BLaER1 treated with 17β-estradiol and CSF1 and Interleukin-3, amounts not matched to agents 10 nM and 100 nM (cell line): ENCODE results near the gene BLVRA.
"Not testable (repeated sequence)": the region's sequence is repeated elsewhere in the genome, so short reads cannot be mapped to it uniquely, and the experiment has no call there.

ENCODE experiments used
- H3K27ac ChIP-seq, 11 experiments: shearing (Covaris generic); formaldehyde crosslinking; 2 replicates each; pipeline ENCODE4 v1.8.1; 2022
- H3K27me3 ChIP-seq, 11 experiments: shearing (Covaris generic); formaldehyde crosslinking; 2 replicates each; pipeline ENCODE4 v1.8.1; 2022
- H3K36me3 ChIP-seq, 11 experiments: shearing (Covaris generic); formaldehyde crosslinking; 2 replicates each; pipeline ENCODE4 v1.8.1; 2022
- H3K4me1 ChIP-seq, 10 experiments: shearing (Covaris generic); formaldehyde crosslinking; 2 replicates each; pipeline ENCODE4 v1.8.1; 2022
- H3K4me2 ChIP-seq, 11 experiments: shearing (Covaris generic); formaldehyde crosslinking; 2 replicates each; pipeline ENCODE4 v1.8.1; 2022
- H3K4me3 ChIP-seq, 10 experiments: shearing (Covaris generic); formaldehyde crosslinking; 2 replicates each; pipeline ENCODE4 v1.8.1; 2022
- H3K9ac ChIP-seq, 11 experiments: shearing (Covaris generic); formaldehyde crosslinking; 2 replicates each; pipeline ENCODE4 v1.8.1; 2022
- H3K9me3 ChIP-seq, 11 experiments: shearing (Covaris generic); formaldehyde crosslinking; replicated peaks in 1 of 11; 2 replicates each; pipeline ENCODE4 v1.8.1; 2022
- H4K20me1 ChIP-seq, 11 experiments: shearing (Covaris generic); formaldehyde crosslinking; 2 replicates each; pipeline ENCODE4 v1.8.1; 2022
- Cebpa-rat ChIP-seq, 11 experiments: shearing (Covaris generic); IDR thresholded peaks; 2 replicates each; pipeline ENCODE4 v1.8.1; 2022

BLVRA gene

DNA sequence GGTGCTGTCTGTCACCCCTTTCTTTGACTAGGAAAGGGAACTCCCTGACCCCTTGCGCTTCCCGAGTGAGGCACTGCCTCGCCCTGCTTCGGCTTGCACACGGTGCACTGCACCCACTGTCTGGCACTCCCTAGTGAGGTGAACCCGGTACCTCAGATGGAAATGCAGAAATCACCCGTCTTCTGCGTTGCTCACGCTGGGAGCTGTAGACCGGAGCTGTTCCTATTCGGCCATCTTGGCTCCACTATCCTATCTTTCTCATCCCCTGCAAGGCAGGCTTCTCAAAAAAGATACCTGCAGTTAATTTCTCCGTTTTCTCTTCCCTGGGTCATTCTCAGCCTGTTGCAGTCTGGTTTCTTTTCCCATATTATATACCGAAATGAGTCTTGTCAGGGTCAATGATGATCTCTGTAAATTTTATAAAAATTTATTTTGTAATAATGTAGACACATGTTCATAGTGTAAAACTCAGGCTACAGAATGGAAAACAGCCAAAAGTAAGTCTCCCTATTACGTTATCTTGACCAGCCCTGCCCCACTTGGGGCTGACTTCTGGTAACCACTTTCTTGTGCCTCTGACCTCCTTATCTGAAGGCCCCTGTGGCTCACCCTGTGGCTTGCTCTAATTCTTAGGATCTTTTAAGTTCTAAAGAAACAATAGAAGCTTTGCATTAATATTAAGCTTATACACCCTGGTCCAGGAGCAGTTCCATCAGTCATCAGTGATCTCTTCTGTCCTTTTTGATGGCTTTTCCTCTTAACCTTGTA, 20.7 kb downstream of the BLVRA start:
- no peak overlapping the region for H3K9ac ChIP-seq
- no peaks in the 10 kb centered on the region for H3K27me3 ChIP-seq
- no peak overlapping the region for H3K4me3 ChIP-seq
- H4K20me1 ChIP-seq = no peaks in the 10 kb centered on the region
- peaks cover 0 to 18% (median 0%) of the 10 kb centered on the region in 10 experiments; a peak in 5 of 20 replicates for H3K4me1 ChIP-seq
- H3K9me3 ChIP-seq = peaks cover 7 to 26% (median 15%) of the 10 kb centered on the region in 11 experiments; a peak in 21 of 22 replicates
- H3K27ac ChIP-seq = no peak overlapping the region
- TF ChIP-seq Cebpa-rat (IDR thresholded peaks at IDR 0.05) = no peak
- H3K4me2 ChIP-seq = no peak overlapping the region
- peaks cover 0 to 18% (median 0%) of the 10 kb centered on the region in 11 experiments; a peak in 6 of 22 replicates for H3K36me3 ChIP-seq

DNA sequence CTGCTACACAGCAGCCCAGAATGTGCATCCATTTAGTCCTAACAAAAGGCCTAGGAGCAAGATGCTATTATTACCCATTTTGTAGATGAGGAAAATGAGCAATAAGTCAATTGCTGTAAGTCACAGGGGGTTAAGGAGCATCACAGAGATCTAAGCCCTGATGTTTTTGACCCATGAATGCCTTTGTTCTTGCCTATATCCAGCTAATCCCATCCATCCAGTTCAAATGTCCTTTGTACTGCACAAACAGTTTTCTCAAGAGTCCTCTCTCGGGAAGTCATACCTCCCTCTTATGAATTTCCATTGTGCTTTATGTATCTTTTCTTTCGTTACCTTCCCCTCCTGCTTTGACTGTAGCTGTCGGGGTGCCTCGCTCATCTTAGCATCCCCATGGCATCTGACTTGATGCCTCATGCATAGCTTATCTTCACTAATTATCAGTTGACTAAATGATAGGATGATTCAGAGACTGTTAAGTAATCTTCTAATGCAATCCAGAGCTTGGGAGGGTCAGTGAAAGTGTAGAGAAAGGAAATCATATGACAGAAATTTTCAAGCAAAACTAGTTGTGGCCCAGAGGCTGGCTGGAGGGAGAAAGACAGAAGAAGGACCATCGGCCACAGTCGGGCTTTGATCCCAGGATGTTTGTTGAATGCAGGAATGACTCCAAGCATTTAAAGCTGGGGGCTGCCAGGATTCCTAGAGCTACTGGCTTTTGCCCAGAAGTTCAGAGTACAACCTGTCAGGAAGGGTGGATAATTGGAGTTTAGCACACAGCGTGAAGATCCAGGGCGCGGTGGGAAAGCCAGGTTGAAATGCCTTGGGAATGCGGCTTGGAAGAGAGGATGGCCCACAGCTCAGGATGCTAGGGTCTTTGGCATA, 23.5 kb downstream of the BLVRA start:
- peak overlapping the region in 3 of 11 experiments; percentile 42 to 62 (median 47); a peak in 6 of 22 replicates for H3K4me2 ChIP-seq
- peaks cover 7 to 26% (median 15%) of the 10 kb centered on the region in 11 experiments; a peak in 21 of 22 replicates for H3K9me3 ChIP-seq
- TF ChIP-seq Cebpa-rat (IDR thresholded peaks at IDR 0.05) = no peak

DNA sequence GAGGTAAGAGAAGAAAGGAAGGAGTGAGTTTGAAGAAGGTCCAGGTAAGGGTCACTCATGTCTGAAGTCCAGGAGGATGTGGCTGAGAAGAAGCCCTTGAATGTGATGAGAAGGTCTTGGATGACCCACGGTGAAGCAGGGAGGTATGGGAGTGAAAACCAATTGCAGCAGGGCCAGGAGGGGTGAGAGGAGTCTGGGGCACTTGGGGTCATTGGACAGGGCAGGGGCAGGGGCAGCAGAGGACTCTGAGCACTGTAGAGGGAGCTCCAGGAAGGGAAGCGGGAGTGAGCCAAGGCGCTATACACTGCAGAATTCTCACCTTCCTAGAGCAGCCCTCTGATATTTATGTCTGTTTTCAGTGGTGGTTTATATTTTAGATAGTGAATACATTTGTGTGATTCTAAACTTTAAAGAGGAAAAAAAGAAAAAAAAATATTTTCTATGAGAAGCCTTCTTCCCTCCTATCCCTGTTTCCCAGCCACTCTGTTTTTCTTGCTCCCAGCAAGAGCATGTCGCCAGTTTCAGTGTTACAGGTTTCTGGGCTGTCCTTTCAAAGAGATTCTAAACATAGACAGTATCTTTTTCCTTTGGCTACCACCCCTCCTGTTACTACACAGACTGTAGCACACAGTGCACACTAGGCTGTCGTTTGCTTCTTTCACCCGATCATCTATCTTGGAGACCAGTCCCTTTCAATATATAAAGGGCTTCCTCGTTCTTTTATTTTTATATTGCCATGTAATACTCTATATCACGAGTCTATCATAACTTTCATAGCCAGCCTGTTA, 24.5 kb downstream of the BLVRA start:
- Histone ChIP-seq H3K4me1 (peaks cover 0 to 21% (median 0%) of the 10 kb centered on the region in 10 experiments; a peak in 5 of 20 replicates), H3K36me3 (peaks cover 0 to 36% (median 0%) of the 10 kb centered on the region in 11 experiments; a peak in 6 of 22 replicates), H3K9me3 (peaks cover 7 to 26% (median 15%) of the 10 kb centered on the region in 11 experiments; a peak in 21 of 22 replicates), H3K4me3 (no peak overlapping the region), H3K27me3 (no peaks in the 10 kb centered on the region), H4K20me1 (no peaks in the 10 kb centered on the region), H3K4me2 (peak overlapping the region in 3 of 11 experiments; percentile 42 to 62 (median 47); a peak in 5 of 22 replicates), H3K9ac (no peak overlapping the region), H3K27ac (no peak overlapping the region)
- TF ChIP-seq Cebpa-rat (IDR thresholded peaks at IDR 0.05) = no peak

More for the DNA sequence above, 23.5 kb downstream of the BLVRA start:
- no peaks in the 10 kb centered on the region for H4K20me1 ChIP-seq
- peaks cover 0 to 21% (median 0%) of the 10 kb centered on the region in 10 experiments; a peak in 5 of 20 replicates for H3K4me1 ChIP-seq
- peaks cover 0 to 26% (median 0%) of the 10 kb centered on the region in 11 experiments; a peak in 6 of 22 replicates for H3K36me3 ChIP-seq
- no peak overlapping the region for H3K9ac ChIP-seq
- H3K27ac ChIP-seq = no peak overlapping the region
- H3K4me3 ChIP-seq = no peak overlapping the region
- no peaks in the 10 kb centered on the region for H3K27me3 ChIP-seq

DNA sequence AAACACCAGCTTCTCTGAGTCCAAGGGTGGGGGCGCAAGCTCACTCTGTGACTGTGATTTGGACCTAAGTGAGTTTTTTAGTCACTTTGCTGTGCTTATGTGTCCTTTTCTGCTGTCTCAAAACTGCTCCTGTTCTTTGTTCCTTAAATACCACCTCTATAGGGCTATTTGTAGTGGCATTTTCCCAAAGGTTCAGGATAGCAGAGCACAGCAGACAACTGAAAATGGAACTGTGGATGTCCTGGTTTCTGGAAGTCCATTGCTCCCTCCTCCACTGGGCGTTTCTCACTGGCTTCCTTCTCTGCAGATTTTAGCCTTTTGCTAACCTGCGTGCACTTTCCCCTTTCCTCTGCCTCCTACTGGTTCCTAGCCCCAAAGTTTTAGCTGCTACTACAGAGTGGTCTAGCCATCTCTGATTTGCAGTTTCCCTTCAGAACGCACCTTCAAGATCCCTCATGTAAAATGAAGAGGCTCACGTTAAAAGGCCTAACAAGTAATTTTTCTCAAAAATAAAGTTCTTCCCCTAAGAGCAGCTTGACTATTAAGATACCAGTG, 25.6 kb downstream of the BLVRA start:
- peaks cover under 1 to 16% (median 7%) of the 10 kb centered on the region in 11 experiments; a peak in 17 of 22 replicates for H3K9me3 ChIP-seq
- no peak overlapping the region for H3K4me3 ChIP-seq
- peaks cover 0 to 21% (median 0%) of the 10 kb centered on the region in 10 experiments; a peak in 5 of 20 replicates for H3K4me1 ChIP-seq
- H4K20me1 ChIP-seq = no peaks in the 10 kb centered on the region
- H3K4me2 ChIP-seq = no peak overlapping the region
- H3K9ac ChIP-seq = no peak overlapping the region
- peaks cover 0 to 45% (median 0%) of the 10 kb centered on the region in 11 experiments; a peak in 6 of 22 replicates for H3K36me3 ChIP-seq
- no peak overlapping the region for H3K27ac ChIP-seq
- no peaks in the 10 kb centered on the region for H3K27me3 ChIP-seq
- no peak for TF ChIP-seq Cebpa-rat (IDR thresholded peaks at IDR 0.05)

DNA sequence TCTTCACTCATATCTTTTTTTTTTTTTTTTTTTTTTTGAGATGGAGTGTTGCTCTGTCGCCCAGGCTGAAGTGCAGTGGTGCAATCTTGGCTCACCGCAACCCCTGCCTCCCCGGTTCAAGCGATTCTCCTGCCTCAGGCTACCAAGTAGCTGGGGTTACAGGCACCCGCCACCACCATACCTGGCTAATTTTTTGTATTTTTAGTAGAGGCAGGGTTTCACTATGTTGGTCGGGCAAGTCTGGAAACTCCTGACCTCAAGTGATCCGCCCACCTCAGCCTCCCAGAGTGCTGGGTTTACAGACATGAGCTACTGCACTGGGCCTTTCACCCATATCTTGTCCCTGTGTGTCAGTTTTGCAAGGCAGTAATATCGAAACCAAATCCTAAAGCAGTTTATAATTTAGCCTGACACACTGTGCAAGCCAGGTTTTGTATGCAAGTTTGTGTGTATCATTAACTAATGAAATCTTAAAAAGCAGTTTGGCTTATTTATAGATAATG, 26.2 kb downstream of the BLVRA start:
- H3K4me3 ChIP-seq, H3K4me2 ChIP-seq, H3K27me3 ChIP-seq, H4K20me1 ChIP-seq, H3K27ac ChIP-seq, H3K9ac ChIP-seq: not testable (repeated sequence)
- H3K4me1 ChIP-seq = peaks cover 0 to 21% (median 0%) of the 10 kb centered on the region in 10 experiments; a peak in 5 of 20 replicates
- peaks cover 0 to 45% (median 0%) of the 10 kb centered on the region in 11 experiments; a peak in 6 of 22 replicates for H3K36me3 ChIP-seq
- peaks cover 0 to 10% (median 2%) of the 10 kb centered on the region in 11 experiments; a peak in 6 of 22 replicates for H3K9me3 ChIP-seq

DNA sequence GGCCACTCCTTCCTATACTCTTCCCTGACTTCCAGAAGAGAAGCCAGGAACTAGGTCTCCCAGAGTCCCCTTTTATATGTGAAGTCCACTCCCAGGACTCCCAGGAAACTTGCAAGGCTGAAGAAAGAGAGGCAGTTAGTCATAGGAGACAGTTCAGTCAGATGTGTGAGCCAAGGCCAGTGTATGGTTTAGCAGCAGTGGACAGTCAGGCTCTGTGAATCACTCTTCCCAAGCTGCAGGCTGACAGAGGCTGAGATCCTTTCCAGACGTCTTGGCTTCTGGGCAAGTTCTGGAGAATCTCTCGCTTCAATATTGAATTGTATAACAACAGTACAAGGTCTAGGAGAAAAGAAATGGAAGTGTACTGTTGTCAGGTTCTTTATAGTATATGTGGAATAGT, 26.9 kb downstream of the BLVRA start:
- Histone ChIP-seq H3K36me3 (peaks cover 0 to 45% (median 0%) of the 10 kb centered on the region in 11 experiments; a peak in 5 of 22 replicates), H3K27ac (no peak overlapping the region), H4K20me1 (no peaks in the 10 kb centered on the region), H3K9me3 (0 out of 22 replicates have a peak, but pooled peaks cover 0 to 2% (median 0%) of the 10 kb centered on the region in 11 experiments), H3K4me2 (no peak overlapping the region), H3K9ac (no peak overlapping the region), H3K27me3 (no peaks in the 10 kb centered on the region), H3K4me1 (peaks cover 0 to 21% (median 0%) of the 10 kb centered on the region in 10 experiments; a peak in 5 of 20 replicates), H3K4me3 (no peak overlapping the region)
- no peak for TF ChIP-seq Cebpa-rat (IDR thresholded peaks at IDR 0.05)

DNA sequence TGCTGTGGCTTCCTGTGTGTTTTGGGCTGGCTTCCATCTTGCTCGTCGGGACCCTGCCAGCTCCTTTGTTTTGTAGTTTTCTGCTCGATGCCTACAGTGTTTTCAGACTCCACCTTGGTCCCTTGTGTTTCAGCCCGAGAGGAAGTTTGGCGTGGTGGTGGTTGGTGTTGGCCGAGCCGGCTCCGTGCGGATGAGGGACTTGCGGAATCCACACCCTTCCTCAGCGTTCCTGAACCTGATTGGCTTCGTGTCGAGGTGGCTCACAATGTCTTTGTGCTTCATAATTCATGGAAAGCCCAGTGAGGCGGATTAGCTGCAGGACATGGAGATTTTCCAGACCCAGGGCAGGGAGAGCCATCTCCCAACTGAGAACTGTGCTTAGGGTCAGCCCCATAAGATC, 29.3 kb downstream of the BLVRA start:
- TF ChIP-seq Cebpa-rat (IDR thresholded peaks at IDR 0.05) = no peak
- Histone ChIP-seq H3K36me3 (peaks cover 0 to 63% (median 0%) of the 10 kb centered on the region in 11 experiments; a peak in 5 of 22 replicates), H3K27me3 (no peaks in the 10 kb centered on the region), H3K4me3 (no peak overlapping the region), H3K4me2 (no peak overlapping the region), H3K27ac (no peak overlapping the region), H3K9me3 (no peaks in the 10 kb centered on the region), H4K20me1 (no peaks in the 10 kb centered on the region), H3K4me1 (peaks cover 0 to 22% (median 5%) of the 10 kb centered on the region in 10 experiments; a peak in 8 of 20 replicates), H3K9ac (no peak overlapping the region)

DNA sequence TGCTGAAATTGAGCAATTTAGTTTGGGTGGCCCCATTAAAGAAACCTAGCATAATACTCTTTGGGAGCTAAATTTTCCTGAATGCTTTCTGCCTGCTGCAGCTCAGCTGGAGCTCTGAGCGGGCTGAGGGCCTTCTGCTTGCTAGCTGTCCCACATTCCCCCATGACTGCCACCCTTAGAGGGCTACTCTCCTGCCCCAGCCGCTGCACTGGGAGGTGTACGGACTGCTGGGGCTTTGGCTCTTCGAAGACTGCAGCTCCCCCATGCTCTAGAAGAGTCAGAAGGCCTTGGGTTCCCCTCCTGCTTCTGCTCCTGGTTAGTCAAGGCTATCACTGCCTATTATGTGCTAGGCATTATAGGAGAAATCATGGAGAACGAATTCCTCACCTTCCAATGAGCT, 31.5 kb downstream of the BLVRA start:
- Histone ChIP-seq H3K9ac (no peak overlapping the region), H3K4me1 (peaks cover 0 to 14% (median 5%) of the 10 kb centered on the region in 10 experiments; a peak in 8 of 20 replicates), H4K20me1 (no peaks in the 10 kb centered on the region), H3K4me2 (no peak overlapping the region), H3K9me3 (no peaks in the 10 kb centered on the region), H3K36me3 (peaks cover 0 to 86% (median 0%) of the 10 kb centered on the region in 11 experiments; a peak in 5 of 22 replicates), H3K27me3 (no peaks in the 10 kb centered on the region), H3K27ac (no peak overlapping the region), H3K4me3 (no peak overlapping the region)
- TF ChIP-seq Cebpa-rat (IDR thresholded peaks at IDR 0.05) = no peak
